Measurements from ENCODE around the gene DPY19L3.

DPY19L3 gene

DNA sequence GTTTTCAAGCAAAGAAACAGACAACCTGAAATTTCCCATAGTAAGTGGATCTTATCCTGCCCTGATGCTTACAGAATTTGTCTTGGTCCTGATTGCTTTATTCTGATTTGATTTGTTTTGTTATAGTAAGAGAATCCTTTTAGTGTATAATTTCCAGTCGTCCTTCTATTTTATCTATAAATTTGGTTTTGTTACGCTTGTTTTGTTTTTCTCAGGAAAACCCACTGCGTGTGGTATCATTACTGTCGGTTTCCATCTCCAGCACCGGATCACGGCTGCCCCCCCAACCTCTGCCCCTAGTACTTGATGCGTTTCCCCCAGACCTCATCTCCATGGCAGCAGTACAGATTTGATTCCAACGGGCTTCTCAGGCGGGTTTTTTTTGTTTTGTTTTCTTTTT, 117.4 kb downstream of the DPY19L3 start:
- DNase-seq: no peak

DNA sequence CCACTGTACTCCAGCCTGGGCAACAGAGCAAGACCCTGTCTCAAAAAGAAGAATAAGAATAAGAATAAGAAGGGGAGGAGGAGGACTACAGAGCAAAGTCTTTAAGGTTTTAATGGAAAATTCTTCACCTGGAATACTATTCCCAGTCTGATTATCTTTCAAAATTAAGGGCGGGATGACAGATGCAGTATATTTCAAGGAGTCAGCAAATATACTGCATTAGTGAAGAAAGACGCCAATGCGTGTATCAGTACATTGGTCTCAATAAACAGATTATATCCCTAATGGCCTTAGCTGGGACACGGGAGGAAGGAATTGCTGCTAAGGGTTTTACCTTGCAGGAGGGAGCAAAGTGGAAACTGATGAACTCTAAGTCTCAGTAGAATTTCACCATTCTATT, 121.3 kb downstream of the DPY19L3 start:
- DNase-seq: no peak

DNA sequence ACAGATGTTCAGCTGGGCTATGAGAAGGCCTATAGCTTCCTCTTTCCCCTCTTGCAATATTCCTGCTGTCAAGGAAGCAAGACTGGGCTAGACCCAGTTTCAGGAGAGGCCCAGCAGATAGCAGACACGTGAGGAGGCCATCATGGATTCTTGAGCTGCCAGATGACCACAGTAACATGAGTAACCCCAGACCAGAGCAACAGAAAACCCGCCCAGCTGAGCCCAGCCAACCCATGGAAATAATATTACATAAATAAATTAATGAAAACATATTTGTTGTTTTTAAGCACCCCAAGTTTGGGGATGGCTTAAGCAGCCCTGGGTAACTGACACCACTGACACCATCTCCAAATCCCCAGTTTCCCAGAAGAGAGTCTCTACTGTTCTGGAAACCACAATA, 125.2 kb downstream of the DPY19L3 start:
- DNase-seq: no peak

DNA sequence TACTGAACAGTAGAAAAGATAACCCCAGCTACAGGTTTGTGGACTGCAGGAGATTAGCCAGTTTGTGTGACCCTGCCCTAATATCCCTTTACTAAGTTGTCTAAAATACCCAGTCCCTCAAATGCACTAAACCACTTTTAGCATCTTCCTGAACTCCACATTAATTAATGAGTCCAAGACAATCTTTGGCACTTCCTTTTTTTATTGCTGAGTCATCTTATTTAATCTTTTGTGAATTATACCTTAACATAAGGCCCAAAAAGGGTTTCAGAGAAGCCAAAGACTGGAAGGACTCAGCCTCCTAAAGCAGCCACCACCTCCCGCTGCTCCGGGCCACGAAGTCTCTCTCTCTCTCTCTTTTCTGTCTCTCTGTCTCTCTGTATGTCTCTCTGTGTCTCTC, 126.7 kb downstream of the DPY19L3 start:
- no peak for DNase-seq
